HG02840 (cell line): ENCODE data around the gene CLTCL1.
"Not testable (repeated sequence)": the region's sequence is repeated elsewhere in the genome, so short reads cannot be mapped to it uniquely, and the experiment has no call there.

Experiments
- ATAC-seq: cut with Tn5 transposase; IDR thresholded peaks from one replicate; pipeline ENCODE4 v1.9.1; 2021; ENCODE audit warnings: mild to moderate bottlenecking, moderate library complexity, moderate number of reproducible peaks; ENCODE audit not compliant: unreplicated experiment, low FRiP score

CLTCL1 gene

DNA sequence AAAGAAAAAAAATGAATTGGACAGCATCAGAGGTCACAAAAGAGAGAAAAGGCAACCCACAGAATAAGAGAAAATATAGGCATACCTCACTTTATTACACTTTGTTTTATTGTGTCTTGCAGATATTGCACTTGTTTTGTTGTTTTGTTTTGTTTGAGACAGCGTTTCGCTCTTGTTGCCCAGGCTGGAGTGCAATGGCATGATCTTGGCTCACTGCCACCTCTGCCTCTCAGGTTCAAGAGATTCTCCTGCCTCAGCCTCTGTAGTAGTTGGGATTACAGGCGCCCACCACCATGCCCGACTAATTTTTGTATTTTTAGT, 32.6 kb downstream of the CLTCL1 start:
- not testable (repeated sequence) for ATAC-seq

DNA sequence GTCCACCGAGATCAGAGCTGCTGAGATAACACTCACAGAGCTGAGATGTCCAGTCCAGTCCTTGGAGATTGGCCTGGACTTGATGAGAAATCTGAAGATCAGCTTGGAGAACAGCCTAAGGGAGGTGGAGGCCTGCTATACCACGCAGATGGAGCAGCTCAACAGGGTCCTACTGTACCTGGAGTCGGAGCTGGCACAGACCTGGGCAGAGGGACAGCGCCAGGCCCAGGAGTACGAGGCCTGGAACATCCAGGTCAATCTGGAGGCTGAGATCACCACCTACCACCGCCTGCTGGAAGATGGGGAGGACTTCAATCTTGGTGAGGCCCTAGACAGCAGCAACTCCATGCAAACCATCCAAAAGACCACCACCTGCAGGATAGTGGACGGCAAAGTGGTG, 33.1 kb downstream of the CLTCL1 start:
- ATAC-seq: no peak

DNA sequence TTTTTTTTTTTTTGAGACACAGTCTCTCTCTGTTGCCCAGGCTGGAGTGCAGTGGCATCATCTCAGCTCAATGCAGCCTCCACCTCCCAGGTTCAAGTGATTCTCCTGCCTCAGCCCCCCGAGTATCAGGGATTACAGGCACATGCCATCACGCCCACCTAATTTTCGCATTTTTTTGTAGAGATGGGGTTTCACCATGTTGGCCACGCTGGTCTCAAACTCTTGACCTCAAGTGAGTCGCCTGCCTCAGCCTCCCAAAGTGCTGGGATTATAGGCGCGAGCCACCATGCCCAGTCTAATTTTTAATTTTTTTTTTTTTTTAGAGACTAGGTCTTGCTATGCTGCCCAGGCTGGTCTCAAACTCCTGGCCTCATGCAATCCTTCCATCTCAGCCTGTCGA, 35.2 kb downstream of the CLTCL1 start:
- ATAC-seq: not testable (repeated sequence)

DNA sequence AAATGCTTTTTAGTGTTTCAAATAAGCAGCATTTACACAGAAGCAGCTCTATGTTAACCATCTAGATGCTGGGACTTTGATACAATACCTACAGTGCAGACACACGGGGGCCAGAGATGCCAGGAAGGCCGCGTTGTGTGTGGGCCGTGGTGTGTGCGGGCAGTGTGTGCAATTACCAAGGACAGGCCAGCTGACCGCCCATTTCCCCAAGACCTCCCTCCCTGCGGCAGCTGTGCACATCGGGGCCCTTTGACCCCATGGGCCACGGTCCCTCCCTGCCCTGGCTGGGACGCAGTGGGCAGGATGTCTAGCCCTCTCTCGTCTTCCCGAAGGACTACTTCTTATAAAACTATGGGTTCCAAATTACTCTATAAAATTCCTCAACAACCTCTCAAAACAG, 38.4 kb downstream of the CLTCL1 start:
- ATAC-seq: no peak

DNA sequence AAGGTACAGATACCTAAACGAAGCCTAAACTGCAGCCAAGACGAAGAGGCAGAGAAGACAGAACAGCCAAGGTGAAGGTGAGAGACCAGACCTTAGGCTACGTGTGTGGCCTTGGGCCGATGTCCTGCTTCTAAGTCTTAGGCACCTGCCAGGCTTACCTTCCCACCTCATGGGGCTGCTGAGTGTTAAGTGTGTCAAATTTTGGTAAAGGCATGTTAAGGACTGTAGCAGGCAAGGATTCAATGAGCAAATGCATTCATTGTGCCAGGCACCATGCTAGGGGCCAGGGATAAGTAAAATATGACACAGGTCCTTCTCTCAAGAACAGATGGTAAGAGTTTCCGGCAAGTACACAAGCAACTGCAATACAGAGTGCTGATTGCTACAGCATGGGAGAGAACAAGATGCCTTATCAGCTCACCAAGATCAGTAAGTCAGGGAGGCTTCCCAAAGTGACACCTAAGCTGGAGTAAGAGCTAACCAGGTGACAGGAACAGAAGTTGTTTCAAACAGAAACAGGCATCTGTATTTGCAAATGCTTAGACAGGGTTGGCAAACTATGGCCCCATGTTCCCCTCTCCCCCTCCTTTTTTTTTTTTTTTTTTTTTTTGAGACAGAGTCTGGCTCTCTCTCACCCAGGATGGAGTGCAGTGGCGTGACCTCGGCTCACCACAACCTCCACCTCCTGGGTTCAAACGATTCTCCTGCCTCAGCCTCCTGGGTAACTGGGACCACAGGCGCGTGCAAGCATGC, 46.7 kb downstream of the CLTCL1 start:
- no peak for ATAC-seq

DNA sequence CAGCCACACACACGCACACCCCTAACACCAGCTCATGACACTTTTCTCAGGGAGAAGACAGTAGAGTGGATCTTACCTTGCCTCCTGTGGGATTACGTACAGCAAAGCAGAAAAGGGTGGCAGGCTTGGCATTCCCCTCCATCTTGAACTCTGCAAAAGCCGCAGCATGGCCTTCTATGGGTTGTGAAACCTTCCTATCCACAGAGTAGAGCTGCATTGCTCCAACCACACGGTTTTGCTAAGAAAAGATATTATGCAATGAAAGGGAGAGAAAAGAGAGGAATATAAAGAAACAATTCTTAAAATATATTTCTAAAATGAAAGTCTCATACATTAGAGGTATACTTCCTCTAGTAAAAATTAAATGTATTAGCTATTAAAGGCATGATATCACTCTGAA, 48.8 kb downstream of the CLTCL1 start:
- no peak for ATAC-seq

DNA sequence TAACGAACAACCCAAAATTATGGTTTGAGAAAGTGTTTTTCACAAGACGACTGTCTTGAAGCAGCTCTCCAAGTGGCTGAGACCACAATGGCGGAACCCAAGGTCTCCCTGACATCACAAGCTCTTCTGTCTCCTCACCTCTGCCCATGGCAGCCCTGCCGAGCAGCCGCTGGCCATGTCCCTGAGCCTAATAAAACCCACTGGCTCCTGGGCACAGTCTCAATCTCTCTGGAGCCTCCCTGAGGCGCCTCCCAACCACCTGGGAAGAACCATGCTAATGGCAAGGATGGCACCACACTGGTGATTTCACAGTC, 50.0 kb downstream of the CLTCL1 start:
- ATAC-seq: no peak

DNA sequence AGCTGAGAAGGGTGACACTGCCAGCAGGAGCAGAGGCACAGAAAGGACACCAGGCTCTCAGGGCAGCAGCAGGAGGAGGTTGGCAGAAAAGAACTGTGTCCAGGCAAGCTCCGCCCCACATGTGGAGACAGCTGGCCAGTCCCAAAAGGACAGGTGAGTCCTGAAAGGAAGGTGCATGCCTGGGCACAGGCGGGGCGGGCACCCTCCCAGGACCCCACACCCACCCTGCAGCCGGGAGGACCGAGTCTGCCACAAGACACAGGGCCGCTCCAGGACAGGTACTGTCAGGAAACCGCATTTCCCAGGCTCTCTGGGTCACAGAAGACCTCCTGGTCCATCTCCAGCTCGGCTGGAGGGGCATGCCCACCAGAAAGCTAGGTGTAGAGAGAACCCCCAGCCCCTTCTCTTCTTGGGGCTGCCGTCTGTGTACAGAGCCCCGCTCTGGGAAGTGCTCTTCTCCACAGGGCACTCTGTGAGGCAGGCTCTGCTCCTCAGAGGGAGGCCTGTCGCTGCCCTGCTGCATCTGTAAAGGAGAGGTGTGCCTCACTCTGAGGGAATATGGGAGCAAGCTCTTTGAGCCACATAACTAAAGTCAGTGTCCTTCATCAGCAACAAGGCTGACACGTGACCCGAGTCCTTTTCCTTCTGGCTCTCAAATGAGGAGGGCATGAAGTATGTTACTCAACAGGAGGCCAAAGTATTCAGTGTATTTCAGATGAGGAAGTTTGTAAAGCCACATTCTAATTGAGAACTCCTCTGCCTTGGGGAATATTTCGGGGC, 50.5 kb downstream of the CLTCL1 start:
- no peak for ATAC-seq

DNA sequence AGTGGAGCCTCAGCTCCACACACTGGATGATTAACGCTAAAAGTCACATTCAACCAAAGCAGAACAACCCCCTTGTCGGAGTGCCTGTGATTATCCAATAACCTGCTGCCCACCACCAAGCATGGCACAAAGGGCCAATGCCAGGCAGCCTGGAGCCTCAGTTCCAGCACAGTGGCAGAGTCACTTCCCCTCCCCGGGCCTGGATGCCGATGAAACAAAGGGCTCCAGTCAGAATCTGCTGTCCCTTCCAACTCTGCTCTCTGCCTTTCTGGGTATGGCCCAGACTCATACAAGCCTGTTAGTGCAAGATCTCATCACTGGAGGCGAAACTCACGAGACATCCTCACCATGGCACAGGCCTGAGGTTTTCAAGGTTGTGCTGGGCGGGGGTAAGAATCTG, 52.1 kb downstream of the CLTCL1 start:
- ATAC-seq: no peak

DNA sequence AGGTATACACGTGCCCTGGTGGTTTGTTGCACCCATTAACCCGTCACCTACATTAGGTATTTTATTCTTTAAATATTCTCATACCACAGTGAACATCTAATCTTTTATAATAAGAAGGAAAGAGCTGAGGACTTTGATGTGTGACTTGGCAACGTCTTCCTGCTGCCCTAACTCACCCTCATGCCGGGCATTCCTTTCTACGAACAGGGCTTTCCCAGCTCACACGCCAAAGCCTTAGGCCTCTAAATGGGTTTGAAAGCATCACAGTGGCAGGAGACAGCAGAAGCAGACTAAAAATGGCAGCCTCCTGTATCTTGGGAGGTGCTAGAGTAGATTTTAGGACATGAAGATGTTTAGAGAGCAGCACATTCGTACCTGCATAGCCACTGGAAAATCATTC, 52.6 kb downstream of the CLTCL1 start:
- no peak for ATAC-seq

DNA sequence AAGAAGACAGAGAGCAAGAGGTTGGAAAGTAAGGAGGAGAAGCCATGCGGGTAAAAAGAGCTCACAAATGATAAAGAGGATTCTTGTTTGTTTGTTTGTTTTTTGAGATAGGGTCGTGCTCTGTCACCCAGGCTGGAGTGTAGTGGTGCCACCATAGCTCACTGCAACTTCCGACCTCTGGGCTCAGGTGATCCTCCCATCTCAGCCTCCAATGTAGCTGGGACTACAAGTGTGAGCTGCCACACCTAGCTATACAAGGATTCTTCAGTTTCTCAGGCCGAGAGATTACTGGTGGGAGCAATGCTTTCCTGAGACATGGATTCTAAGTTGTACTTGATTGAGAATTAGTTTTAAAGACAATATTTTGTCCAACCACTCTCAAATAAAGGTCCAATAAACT, 55.6 kb downstream of the CLTCL1 start:
- no peak for ATAC-seq

DNA sequence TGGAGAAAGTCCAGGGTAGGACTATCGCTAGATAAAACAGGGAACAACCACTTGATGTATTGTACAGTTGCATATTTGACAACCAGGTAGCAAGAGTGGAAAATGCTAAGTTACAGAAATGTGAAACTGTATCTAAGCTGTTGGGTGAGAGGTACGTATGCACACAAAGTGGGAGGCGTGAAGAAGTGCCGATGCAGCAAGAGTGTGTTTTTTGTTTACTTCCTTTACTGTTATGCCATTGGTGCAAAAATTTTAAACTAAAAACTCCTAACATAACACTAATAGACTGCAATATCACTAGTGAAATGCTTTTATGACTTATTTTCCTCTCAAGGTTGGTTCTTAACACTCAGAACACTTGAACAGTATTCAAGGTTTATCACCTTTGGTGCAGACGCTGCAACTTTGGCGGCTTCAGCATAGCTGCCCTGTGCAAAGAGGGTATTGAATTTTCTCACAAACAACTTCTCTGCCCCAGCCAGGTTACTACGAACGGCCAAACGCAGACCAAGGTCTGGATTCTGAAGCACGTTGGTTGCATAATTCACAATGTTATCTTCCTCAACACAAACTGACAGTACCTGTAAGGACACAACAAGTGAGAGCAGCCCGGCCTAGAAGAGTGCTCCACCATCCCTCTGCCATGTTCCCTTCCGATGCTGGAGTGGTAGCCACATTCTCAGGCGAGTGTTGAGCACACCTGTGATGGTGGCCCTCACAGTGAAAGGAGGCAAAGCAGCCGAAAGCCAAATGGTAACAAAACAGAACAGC, 57.2 kb downstream of the CLTCL1 start:
- no peak for ATAC-seq

DNA sequence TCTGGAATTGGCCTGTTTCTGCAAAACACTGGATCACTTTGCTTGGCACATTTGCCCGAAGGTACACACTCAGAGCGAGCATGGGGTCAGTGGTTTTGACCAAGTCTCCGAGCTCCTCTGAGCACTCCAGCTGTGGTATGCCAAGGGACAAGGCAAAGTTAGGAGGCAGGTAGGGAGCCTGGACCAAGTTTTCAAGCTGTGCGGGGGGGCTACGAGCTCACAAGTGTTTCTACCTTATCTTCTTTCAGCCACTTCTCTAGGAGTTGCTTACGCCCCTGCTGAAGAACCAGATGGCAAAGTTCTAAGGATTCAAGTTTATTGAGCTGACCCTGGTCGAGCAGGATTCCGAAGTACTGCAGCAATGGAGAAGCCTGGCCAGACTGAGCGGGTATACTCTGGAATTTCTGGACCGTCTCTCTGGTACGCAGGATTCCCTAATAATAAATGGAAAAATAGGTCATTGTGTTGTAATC, 58.3 kb downstream of the CLTCL1 start:
- ATAC-seq: no peak

DNA sequence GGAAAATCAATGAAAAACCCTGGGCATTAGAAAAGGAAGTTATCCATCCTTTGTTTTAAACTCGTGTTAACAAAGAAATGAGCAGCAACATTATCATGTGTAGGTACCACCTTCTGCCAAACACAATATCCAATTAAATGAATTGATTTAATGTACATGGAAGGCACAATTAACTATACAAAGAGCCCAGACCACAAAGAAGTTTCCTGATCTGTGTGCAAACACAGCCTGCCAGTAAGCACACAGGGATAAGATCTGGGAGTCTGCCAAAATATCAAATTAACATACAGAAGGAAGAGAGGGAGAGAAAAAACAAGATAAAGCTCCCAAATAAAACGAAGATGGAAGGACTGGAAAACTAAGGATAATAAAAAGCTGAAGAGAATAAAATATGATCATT, 58.9 kb downstream of the CLTCL1 start:
- ATAC-seq: no peak

DNA sequence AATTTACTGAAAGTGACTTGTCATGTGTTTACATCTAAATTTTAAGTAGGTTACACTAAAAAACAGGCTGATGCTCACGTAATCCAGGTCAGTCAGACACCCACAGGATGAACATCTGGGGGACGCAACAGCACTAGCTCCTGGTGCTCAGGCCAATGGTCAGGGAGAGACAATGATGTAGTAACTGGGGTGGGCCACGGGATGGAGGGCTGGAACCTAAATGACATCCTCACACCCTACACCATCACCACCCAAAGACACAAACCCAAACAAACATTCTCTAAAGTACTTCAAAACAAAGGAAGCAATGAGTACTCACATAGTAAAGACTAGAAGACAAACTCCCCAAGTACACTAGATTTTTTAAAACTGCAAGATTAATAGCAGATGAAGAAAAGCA, 59.5 kb downstream of the CLTCL1 start:
- ATAC-seq: no peak

DNA sequence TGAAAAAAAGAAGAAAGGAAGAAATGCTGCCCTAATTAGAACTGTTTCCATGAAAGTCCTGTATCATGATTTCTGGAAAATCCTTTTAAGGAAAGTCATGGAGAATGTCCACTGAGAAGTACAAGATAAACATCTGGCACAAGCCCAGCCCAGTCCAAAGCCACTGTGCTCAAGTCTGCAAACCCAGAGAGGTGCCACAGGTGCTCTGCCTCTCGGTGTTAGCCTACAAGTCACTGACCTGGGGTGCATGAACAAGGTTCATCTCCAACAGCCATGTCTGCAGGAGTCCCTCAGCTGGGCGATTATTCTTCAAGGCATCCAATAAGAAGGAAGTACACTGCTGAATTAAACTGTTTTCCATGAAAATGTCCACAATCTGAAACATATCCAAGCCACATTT, 61.9 kb downstream of the CLTCL1 start:
- no peak for ATAC-seq

DNA sequence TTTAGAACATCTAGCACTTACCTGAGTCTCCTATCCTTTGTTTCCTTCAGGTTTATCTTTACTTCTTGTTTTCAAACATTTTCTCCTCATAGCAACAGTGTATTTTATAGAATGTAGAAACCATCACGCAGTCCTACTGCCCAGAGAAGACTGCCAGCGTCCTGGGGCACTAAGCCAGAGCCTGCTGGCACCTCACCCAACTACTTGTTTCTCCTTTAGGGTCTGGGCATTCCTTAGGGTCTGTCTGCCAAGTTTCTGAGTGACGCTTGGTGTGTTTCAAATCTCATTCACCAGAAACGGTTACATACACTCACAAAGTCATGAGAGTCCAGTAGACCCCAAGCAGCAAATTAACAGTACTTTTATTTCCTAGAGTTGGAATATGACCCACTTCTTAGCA, 63.3 kb downstream of the CLTCL1 start:
- ATAC-seq: no peak

DNA sequence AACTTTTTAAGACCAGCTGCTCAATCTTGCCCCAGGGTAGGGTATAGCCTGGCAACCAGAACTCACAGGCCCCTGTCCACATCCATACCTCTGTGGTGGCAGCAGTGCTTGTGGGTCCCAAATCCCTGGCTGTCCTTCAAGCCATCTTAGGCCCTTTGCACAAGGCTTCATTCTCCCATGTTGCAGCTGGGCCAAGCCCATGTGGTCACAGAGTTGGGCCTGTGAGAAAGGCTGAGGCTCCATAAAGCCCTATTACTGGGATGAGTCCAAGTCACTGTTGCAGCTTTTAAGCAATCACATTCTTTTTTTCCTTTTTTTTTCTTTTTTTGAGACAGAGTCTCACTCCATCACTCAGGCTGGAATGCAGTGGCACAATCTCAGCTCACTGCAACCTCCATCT, 65.1 kb downstream of the CLTCL1 start:
- ATAC-seq: no peak

DNA sequence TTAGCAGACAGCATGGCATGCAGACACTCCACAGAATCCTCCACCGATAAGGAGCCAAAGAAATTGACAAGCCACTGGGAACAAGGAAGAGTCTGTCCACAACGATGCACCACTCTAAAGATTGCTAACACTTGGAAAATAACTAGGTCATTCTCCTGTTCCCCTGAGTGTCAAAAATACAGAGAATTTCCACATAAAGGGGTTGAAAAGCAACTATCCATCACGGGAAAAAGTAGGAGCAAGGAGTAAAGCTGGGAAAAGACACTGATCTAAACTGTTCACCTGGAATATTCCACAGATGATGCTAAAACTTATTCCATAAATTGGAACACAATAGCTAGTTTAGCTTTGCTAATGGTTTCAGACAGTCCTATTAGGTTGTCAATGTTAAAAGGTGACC, 66.0 kb downstream of the CLTCL1 start:
- no peak for ATAC-seq

DNA sequence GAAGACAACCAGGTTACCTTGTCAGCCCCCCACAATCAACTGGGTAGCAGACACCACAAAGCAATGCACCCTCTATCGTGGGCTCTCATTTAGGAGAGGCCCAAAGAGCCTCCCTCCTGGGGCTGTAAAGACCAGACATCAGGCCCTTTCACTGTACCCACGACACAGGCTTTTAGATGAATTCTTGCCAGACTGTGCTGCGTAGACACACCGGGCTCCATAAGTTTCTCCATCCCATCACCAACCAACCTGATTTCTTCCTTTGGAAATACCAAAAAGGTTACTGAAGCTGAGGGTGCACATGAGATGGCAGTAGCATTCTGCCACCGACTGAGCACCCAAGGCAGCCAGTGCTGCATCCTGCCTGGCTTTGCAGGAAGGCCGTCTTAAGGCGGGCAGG, 66.5 kb downstream of the CLTCL1 start:
- ATAC-seq: no peak

DNA sequence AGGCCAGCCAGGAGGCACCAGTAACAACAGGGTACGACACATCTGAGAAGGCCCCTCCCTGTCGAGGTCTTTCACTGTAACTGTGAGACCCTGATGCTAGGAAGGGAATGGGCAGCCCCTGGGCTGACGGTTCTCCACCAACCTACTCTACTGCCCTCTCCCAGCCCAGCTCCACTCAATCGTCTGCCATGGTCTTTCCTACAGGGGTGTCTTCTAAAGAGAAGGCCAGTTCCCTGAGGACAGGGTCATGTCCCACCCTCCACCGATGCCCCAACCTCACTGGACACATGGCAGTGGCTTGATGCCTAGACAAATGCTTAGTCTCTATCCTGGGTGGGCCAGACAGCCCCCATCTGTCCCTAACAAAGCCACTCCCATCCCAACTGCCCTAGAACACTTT, 67.0 kb downstream of the CLTCL1 start:
- no peak for ATAC-seq

DNA sequence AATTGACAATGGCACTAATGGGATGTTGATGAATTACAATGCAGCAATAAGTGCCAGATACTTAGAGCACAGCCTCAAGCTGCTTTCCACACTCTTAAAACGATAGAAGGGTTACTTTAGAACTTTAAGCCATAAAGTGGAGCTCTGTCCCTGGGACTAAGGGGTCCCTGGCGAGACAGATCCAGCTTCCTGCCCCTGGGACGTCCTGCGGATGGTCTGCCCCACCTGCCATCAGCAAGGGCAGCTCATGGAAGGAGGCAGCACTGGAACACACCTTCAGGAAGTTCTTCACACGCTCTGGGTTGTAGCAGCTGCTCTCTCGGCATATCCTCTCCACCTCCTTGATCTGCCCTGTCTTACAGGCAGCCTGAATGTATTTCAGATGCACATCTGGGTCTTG, 67.9 kb downstream of the CLTCL1 start:
- no peak for ATAC-seq
